ENCODE results near the gene IFNG-AS1. TPM values are rescaled to one million over a fixed set of nuclear protein-coding genes. Genes with fewer than 3 reads are reported as not detected.

Gene IFNG-AS1
- total RNA-seq, 2 experiments from 2014 or later, result 15.7 to 36.8 TPM

GRCh38 chr12:67982164-67982563 is 7.1 kb upstream of the IFNG-AS1 start:
- H3K36me3 ChIP-seq (ENCODE audit: insufficient read depth, low read length), result no peaks in the 10 kb centered on the region; the same call in 1 of the 2 replicates
- H3K4me1 ChIP-seq (ENCODE audit: insufficient read depth, low read length, poor library complexity, severe bottlenecking), result peaks cover 7% of the 10 kb centered on the region
- TF ChIP-seq EZH2phosphoT487 (IDR thresholded peaks at IDR 0.05; ENCODE audit: borderline replicate concordance, low read depth, low read length), result no peak
- TF ChIP-seq, protein P1, sequence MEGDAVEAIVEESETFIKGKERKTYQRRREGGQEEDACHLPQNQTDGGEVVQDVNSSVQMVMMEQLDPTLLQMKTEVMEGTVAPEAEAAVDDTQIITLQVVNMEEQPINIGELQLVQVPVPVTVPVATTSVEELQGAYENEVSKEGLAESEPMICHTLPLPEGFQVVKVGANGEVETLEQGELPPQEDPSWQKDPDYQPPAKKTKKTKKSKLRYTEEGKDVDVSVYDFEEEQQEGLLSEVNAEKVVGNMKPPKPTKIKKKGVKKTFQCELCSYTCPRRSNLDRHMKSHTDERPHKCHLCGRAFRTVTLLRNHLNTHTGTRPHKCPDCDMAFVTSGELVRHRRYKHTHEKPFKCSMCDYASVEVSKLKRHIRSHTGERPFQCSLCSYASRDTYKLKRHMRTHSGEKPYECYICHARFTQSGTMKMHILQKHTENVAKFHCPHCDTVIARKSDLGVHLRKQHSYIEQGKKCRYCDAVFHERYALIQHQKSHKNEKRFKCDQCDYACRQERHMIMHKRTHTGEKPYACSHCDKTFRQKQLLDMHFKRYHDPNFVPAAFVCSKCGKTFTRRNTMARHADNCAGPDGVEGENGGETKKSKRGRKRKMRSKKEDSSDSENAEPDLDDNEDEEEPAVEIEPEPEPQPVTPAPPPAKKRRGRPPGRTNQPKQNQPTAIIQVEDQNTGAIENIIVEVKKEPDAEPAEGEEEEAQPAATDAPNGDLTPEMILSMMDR (conservative IDR thresholded peaks at IDR 0.05; ENCODE audit: low read length), result no peak
- no peak overlapping the region for H3K27ac ChIP-seq (ENCODE audit: low read depth, low read length, poor library complexity, severe bottlenecking)
- H3K79me2 ChIP-seq (ENCODE audit: insufficient read depth, low read depth, low read length), result no peaks in the 10 kb centered on the region
- DNase-seq (ENCODE audit: low spot score), result no peak
- no peaks in the 10 kb centered on the region for H3K9me2 ChIP-seq (ENCODE audit: insufficient read depth, low read length)
- peaks cover 2% of the 10 kb centered on the region; the same call in 1 of the 2 replicates for H3K9me3 ChIP-seq (ENCODE audit: low read length)
- H3K4me3 ChIP-seq (ENCODE audit: low read depth, low read length, poor library complexity, severe bottlenecking), result no peak overlapping the region
- H4K20me1 ChIP-seq (ENCODE audit: insufficient read depth, low read length), result no peaks in the 10 kb centered on the region
- no peak overlapping the region for H3K4me2 ChIP-seq (ENCODE audit: low read length)
- intact Hi-C loops (cut with micrococcal nuclease; ENCODE audit: unreplicated experiment), result no loop called here
- POLR2A ChIA-PET, result interaction anchor here (0.6 to 2.1 kb wide), 2 partner anchors 9 to 365 kb away, joined by 3 to 15 read pairs; partner anchors contain the start of gene IFNG-AS1
- BruUV-seq (replicated peaks), result no TSS peak
- CTCF ChIA-PET (ENCODE audit: unreplicated experiment), result interaction anchor here (0.6 kb wide), 1 partner anchor 230 kb away, joined by 3 read pairs; no protein-coding TSS in a partner anchor
- H2AFZ ChIP-seq (ENCODE audit: low read length), result no peak overlapping the region

DNA sequence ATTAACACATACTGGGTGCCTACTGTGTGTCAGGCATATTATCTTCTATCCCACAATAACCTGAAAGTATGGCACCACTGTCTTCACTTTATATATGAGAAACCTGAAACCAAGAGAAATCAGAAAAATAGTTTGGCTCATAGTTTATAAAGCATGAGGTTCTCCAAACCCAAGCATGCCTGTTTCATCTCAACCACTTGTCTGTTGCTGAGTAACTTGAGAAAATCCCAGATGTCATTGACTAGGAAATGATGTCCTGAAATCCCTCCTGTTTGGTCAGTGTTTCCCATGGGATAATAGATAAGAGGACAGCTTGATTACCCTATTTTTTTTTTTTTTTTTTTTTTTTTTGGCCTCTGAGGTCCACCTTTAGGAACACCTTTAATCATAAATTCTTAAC is 2.6 kb upstream of the IFNG-AS1 start:
- intact Hi-C loops (cut with micrococcal nuclease; ENCODE audit: unreplicated experiment), result loop anchor here (5.0 kb wide), 1 partner anchor 229 kb away; no protein-coding TSS in a partner anchor
- Histone ChIP-seq H3K4me1 (ENCODE audit: insufficient read depth, low read length, poor library complexity, severe bottlenecking) (peaks cover 37% of the 10 kb centered on the region), H2AFZ (ENCODE audit: low read length) (no peak overlapping the region), H3K4me2 (ENCODE audit: low read length) (no peak overlapping the region), H3K9me2 (ENCODE audit: insufficient read depth, low read length) (no peaks in the 10 kb centered on the region), H4K20me1 (ENCODE audit: insufficient read depth, low read length) (no peaks in the 10 kb centered on the region), H3K27ac (ENCODE audit: low read depth, low read length, poor library complexity, severe bottlenecking) (no peak overlapping the region), H3K4me3 (ENCODE audit: low read depth, low read length, poor library complexity, severe bottlenecking) (no peak overlapping the region), H3K9me3 (ENCODE audit: low read length) (peaks cover 8% of the 10 kb centered on the region; the same call in 1 of the 2 replicates), H3K79me2 (ENCODE audit: insufficient read depth, low read depth, low read length) (peaks cover 23% of the 10 kb centered on the region), H3K36me3 (ENCODE audit: insufficient read depth, low read length) (peaks cover 5% of the 10 kb centered on the region; the same call in 1 of the 2 replicates)
- TF ChIP-seq EZH2phosphoT487 (IDR thresholded peaks at IDR 0.05; ENCODE audit: borderline replicate concordance, low read depth, low read length), result no peak
- ChIA-PET POLR2A (interaction anchor here (0.6 kb wide), 2 partner anchors 11 to 31 kb away, joined by 3 read pairs; no protein-coding TSS in a partner anchor), CTCF (ENCODE audit: unreplicated experiment) (no interaction called here)
- DNase-seq (ENCODE audit: low spot score), result no peak
- BruUV-seq (replicated peaks), result no TSS peak

DNA sequence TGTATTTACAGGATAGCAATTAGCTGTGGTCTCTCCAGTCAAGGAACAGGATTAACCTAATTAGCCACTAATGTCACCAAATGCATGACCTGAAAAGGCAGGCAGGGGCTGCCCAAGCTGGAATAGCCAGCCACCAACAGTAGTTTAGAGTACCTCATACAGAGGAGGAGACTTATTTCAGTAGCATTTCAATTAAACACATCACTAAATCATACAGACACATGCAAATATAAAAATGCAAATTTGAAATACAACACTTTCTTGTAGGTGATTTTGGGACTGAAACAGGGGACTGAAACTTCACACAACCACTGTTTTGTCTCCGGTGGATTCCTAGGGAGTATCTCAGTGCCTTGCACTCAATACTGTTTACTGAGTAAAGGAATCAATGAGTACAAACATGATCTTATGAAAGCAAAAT is 636 bp upstream of the IFNG-AS1 start:
- TF ChIP-seq, protein P1 (conservative IDR thresholded peaks at IDR 0.05; ENCODE audit: low read length), result no peak
- no peak for TF ChIP-seq EZH2phosphoT487 (IDR thresholded peaks at IDR 0.05; ENCODE audit: borderline replicate concordance, low read depth, low read length)
- H3K4me2 ChIP-seq (ENCODE audit: low read length), result peak overlapping the region; percentile 81
- H3K4me3 ChIP-seq (ENCODE audit: low read depth, low read length, poor library complexity, severe bottlenecking), result peak overlapping the region; percentile 78
- no peaks in the 10 kb centered on the region for H3K9me2 ChIP-seq (ENCODE audit: insufficient read depth, low read length)
- peak; percentile 53 for DNase-seq (ENCODE audit: low spot score)
- peak overlapping the region; percentile 76; the same call in 1 of the 2 replicates for H2AFZ ChIP-seq (ENCODE audit: low read length)
- H3K36me3 ChIP-seq (ENCODE audit: insufficient read depth, low read length), result peaks cover 19% of the 10 kb centered on the region
- peaks cover 42% of the 10 kb centered on the region for H3K79me2 ChIP-seq (ENCODE audit: insufficient read depth, low read depth, low read length)
- intact Hi-C loops (cut with micrococcal nuclease; ENCODE audit: unreplicated experiment), result loop anchor here (2.0 to 5.0 kb wide), 3 partner anchors 231 to 720 kb away; partner anchors contain the start of genes CAND1 and DYRK2
- peaks cover 8% of the 10 kb centered on the region; the same call in 1 of the 2 replicates for H3K9me3 ChIP-seq (ENCODE audit: low read length)
- ChIA-PET CTCF (ENCODE audit: unreplicated experiment) (no interaction called here), POLR2A (interaction anchor here (0.5 to 2.4 kb wide), 11 partner anchors 10 to 1378 kb away, joined by 3 to 11 read pairs (median 3); no protein-coding TSS in a partner anchor)
- no TSS peak for BruUV-seq (replicated peaks)
- no peaks in the 10 kb centered on the region for H4K20me1 ChIP-seq (ENCODE audit: insufficient read depth, low read length)
- H3K4me1 ChIP-seq (ENCODE audit: insufficient read depth, low read length, poor library complexity, severe bottlenecking), result peaks cover 56% of the 10 kb centered on the region
- H3K27ac ChIP-seq (ENCODE audit: low read depth, low read length, poor library complexity, severe bottlenecking), result peak overlapping the region; percentile 97

Measured in OCI-LY7 (cell line).